Measurements from ENCODE around the gene RIPK4. TPM values are rescaled to one million over a fixed set of nuclear protein-coding genes. Genes with fewer than 3 reads are reported as not detected.

RIPK4 gene
- total RNA-seq, 1 experiment from 2014 or later = 24.1 TPM

DNA sequence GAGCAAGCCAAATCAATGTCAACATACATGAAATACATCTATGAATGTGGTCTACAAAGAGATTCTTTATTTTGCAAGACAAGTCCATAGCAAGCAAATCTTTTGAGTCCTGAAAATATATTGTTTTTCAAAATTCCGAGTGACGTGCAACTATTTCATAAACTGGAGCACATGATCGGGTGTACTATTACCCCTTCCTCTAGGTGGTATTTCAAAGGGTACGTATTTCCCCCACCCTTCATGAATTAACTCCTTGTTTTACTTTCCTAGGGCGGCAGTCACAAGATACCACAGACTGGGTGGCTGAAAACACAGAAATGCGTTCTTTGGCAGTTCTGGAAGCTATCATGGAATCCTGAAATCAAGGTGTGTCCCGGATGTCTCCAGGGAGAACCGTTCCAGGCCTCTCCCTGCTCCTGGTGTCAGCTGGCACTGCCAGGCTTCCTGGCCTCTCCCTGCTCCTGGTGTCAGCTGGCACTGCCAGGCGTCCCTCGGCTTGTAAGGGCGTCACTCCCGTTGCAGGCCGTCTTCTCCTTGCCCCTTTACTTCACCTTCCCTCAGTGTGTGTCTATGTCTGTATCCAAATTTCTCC, 55.3 kb downstream of the RIPK4 start:
- peaks cover 10% of the 10 kb centered on the region for H3K9me3 Mint-ChIP-seq (ENCODE audit: unreplicated experiment)
- Histone ChIP-seq H3K36me3 (ENCODE audit: control insufficient read depth, insufficient read depth, low read length) (peaks cover 2% of the 10 kb centered on the region; the same call in 1 of the 2 replicates), H3K4me1 (peaks cover 46% of the 10 kb centered on the region), H3K4me3 (ENCODE audit: low read depth, low read length) (no peak overlapping the region), H3K27me3 (replicated peaks; ENCODE audit: control insufficient read depth, insufficient read depth, low read length) (no peaks in the 10 kb centered on the region), H3K9me3 (no peaks in the 10 kb centered on the region)
- no peaks in the 10 kb centered on the region for H3K27me3 Mint-ChIP-seq (ENCODE audit: insufficient read depth, unreplicated experiment)
- no peak for DNase-seq
- intact Hi-C loops (cut with micrococcal nuclease; ENCODE audit: unreplicated experiment) = no loop called here
- no peak overlapping the region for H3K4me3 Mint-ChIP-seq (ENCODE audit: unreplicated experiment)
- ChIA-PET CTCF (no interaction called here), POLR2A (no interaction called here)
- TF ChIP-seq, protein P1, sequence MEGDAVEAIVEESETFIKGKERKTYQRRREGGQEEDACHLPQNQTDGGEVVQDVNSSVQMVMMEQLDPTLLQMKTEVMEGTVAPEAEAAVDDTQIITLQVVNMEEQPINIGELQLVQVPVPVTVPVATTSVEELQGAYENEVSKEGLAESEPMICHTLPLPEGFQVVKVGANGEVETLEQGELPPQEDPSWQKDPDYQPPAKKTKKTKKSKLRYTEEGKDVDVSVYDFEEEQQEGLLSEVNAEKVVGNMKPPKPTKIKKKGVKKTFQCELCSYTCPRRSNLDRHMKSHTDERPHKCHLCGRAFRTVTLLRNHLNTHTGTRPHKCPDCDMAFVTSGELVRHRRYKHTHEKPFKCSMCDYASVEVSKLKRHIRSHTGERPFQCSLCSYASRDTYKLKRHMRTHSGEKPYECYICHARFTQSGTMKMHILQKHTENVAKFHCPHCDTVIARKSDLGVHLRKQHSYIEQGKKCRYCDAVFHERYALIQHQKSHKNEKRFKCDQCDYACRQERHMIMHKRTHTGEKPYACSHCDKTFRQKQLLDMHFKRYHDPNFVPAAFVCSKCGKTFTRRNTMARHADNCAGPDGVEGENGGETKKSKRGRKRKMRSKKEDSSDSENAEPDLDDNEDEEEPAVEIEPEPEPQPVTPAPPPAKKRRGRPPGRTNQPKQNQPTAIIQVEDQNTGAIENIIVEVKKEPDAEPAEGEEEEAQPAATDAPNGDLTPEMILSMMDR (IDR thresholded peaks at IDR 0.05; ENCODE audit: insufficient read depth in 1 of 2, low read depth in 1 of 2, low read length in 1 of 2, severe bottlenecking in 1 of 2, unreplicated experiment in 1 of 2) = no peak
- H3K36me3 Mint-ChIP-seq (ENCODE audit: insufficient read depth, unreplicated experiment) = peaks cover 24% of the 10 kb centered on the region
- peak overlapping the region; percentile 36 for H3K27ac Mint-ChIP-seq (ENCODE audit: unreplicated experiment)
- peaks cover 50% of the 10 kb centered on the region for H3K4me1 Mint-ChIP-seq (ENCODE audit: low read depth, unreplicated experiment)
- no TSS peak for BruUV-seq (replicated peaks)

- intact Hi-C loops (cut with micrococcal nuclease; ENCODE audit: unreplicated experiment) = no loop called here
- TF ChIP-seq, protein P1 (IDR thresholded peaks at IDR 0.05; ENCODE audit: insufficient read depth in 1 of 2, low read depth in 1 of 2, low read length in 1 of 2, severe bottlenecking in 1 of 2, unreplicated experiment in 1 of 2) = no peak
- H3K36me3 ChIP-seq (ENCODE audit: control insufficient read depth, insufficient read depth, low read length) = peaks cover 2% of the 10 kb centered on the region; the same call in 1 of the 2 replicates
- peaks cover 46% of the 10 kb centered on the region for H3K4me1 ChIP-seq
- no peaks in the 10 kb centered on the region for H3K27me3 ChIP-seq (replicated peaks; ENCODE audit: control insufficient read depth, insufficient read depth, low read length)
- no peaks in the 10 kb centered on the region for H3K9me3 ChIP-seq
- no TSS peak for BruUV-seq (replicated peaks)
- no peak overlapping the region for H3K4me3 ChIP-seq (ENCODE audit: low read depth, low read length)
- ChIA-PET CTCF (no interaction called here), POLR2A (no interaction called here)
- Mint-ChIP-seq H3K4me3 (ENCODE audit: unreplicated experiment) (no peak overlapping the region), H3K27me3 (ENCODE audit: insufficient read depth, unreplicated experiment) (no peaks in the 10 kb centered on the region), H3K27ac (ENCODE audit: unreplicated experiment) (no peak overlapping the region), H3K36me3 (ENCODE audit: insufficient read depth, unreplicated experiment) (peaks cover 25% of the 10 kb centered on the region), H3K9me3 (ENCODE audit: unreplicated experiment) (peaks cover 10% of the 10 kb centered on the region), H3K4me1 (ENCODE audit: low read depth, unreplicated experiment) (peaks cover 50% of the 10 kb centered on the region)
- DNase-seq = no peak
These were observed 56.1 kb downstream of the RIPK4 start for GRCh38 chr21:41710823-41711160.

DNA sequence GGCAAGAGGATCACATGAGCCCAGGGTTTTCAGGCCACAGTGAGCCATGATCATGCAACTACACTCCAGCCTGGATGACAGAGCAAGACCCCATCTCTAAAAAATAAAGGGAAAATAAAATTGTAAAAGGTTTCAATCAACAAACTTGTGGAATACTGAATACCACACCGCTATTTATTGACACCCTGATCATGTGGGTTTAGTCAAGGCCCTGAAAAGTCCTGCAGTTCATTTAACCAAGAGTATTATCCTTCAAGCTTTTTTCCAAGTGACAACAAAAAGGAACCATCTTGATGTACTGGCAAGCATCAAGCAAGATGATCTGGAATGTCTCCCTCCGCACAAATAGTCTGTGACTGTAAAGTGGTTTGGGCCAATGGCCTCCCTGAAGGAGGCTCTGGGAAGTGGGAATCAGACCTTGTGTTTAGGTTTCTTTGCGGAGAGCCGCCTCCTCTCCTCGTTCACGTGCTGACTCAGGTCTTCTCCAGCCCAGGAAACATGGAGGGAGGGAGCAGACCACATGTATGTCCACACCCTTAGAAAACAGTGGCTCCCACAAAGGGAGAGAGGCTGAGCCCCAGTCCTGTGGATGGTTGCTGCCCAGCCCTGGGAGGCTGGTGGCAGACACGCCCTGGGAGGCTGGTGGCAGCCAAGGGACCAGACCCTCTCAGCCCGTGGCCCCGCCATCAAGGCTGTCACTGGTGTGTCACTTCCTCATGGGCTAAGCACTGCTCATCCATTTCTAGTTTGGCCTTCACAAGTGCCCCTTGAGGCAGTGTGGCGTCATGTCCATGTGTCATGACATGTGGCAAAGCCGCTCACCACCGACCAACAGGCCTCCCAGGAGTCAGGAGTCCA, 56.7 kb downstream of the RIPK4 start:
- H3K9me3 Mint-ChIP-seq (ENCODE audit: unreplicated experiment) = peaks cover 10% of the 10 kb centered on the region
- H3K4me1 ChIP-seq = peaks cover 49% of the 10 kb centered on the region
- intact Hi-C loops (cut with micrococcal nuclease; ENCODE audit: unreplicated experiment) = no loop called here
- TF ChIP-seq, protein P1 (IDR thresholded peaks at IDR 0.05; ENCODE audit: insufficient read depth in 1 of 2, low read depth in 1 of 2, low read length in 1 of 2, severe bottlenecking in 1 of 2, unreplicated experiment in 1 of 2) = no peak
- peaks cover 24% of the 10 kb centered on the region for H3K36me3 Mint-ChIP-seq (ENCODE audit: insufficient read depth, unreplicated experiment)
- peaks cover 2% of the 10 kb centered on the region; the same call in 1 of the 2 replicates for H3K36me3 ChIP-seq (ENCODE audit: control insufficient read depth, insufficient read depth, low read length)
- H3K4me3 ChIP-seq (ENCODE audit: low read depth, low read length) = no peak overlapping the region
- BruUV-seq (replicated peaks) = no TSS peak
- POLR2A ChIA-PET = no interaction called here
- H3K27me3 ChIP-seq (replicated peaks; ENCODE audit: control insufficient read depth, insufficient read depth, low read length) = no peaks in the 10 kb centered on the region
- no peak for DNase-seq
- no peak overlapping the region for H3K4me3 Mint-ChIP-seq (ENCODE audit: unreplicated experiment)
- CTCF ChIA-PET = no interaction called here
- no peaks in the 10 kb centered on the region for H3K9me3 ChIP-seq
- no peak overlapping the region for H3K27ac Mint-ChIP-seq (ENCODE audit: unreplicated experiment)
- H3K27me3 Mint-ChIP-seq (ENCODE audit: insufficient read depth, unreplicated experiment) = no peaks in the 10 kb centered on the region
- H3K4me1 Mint-ChIP-seq (ENCODE audit: low read depth, unreplicated experiment) = peaks cover 48% of the 10 kb centered on the region
